LNCaP clone FGC (cell line): ENCODE results near the gene ZDHHC4.

Source experiments
- DNase-seq: peaks from one replicate; pipeline ENCODE4 v3.0.0-alpha.2; 2011; ENCODE audit warnings: low read depth
- H3K4me3 ChIP-seq: 2 replicates; pipeline ENCODE4 v1.5.1; 2011; ENCODE audit warnings: mild to moderate bottlenecking, low read depth, low read length, control low read depth
- CTCF ChIP-seq: IDR thresholded peaks from 2 replicates; pipeline ENCODE4 v1.5.1; 2012; ENCODE audit warnings: mild to moderate bottlenecking; ENCODE audit not compliant: control insufficient read depth, insufficient read depth; ENCODE audit errors: extremely low read depth

ZDHHC4 gene

GRCh38 chr7:6612819-6613218 lies 35.6 kb downstream of the ZDHHC4 start:
- H3K4me3 ChIP-seq: no peak overlapping the region

GRCh38 chr7:6613706-6614105 lies 36.5 kb downstream of the ZDHHC4 start:
- TF ChIP-seq CTCF: no peak
- no peak for DNase-seq
- no peak overlapping the region for H3K4me3 ChIP-seq

More at GRCh38 chr7:6612819-6613218, 35.6 kb downstream of the ZDHHC4 start:
- DNase-seq: no peak
- no peak for TF ChIP-seq CTCF

GRCh38 chr7:6614953-6615722 lies 37.9 kb downstream of the ZDHHC4 start, which contains the start of gene ZNF853:
TSS of gene ZNF853 (plus strand) at chr7:6615610. CDS start at chr7:6616175, 565 bp downstream.
- DNase-seq: no peak
- no peak for TF ChIP-seq CTCF
- no peak within 1 kb of the TSS for H3K4me3 ChIP-seq

GRCh38 chr7:6615723-6616555 lies 38.7 kb downstream of the ZDHHC4 start:
- no peak for DNase-seq
- H3K4me3 ChIP-seq: no peak overlapping the region
- TF ChIP-seq CTCF: no peak

DNA sequence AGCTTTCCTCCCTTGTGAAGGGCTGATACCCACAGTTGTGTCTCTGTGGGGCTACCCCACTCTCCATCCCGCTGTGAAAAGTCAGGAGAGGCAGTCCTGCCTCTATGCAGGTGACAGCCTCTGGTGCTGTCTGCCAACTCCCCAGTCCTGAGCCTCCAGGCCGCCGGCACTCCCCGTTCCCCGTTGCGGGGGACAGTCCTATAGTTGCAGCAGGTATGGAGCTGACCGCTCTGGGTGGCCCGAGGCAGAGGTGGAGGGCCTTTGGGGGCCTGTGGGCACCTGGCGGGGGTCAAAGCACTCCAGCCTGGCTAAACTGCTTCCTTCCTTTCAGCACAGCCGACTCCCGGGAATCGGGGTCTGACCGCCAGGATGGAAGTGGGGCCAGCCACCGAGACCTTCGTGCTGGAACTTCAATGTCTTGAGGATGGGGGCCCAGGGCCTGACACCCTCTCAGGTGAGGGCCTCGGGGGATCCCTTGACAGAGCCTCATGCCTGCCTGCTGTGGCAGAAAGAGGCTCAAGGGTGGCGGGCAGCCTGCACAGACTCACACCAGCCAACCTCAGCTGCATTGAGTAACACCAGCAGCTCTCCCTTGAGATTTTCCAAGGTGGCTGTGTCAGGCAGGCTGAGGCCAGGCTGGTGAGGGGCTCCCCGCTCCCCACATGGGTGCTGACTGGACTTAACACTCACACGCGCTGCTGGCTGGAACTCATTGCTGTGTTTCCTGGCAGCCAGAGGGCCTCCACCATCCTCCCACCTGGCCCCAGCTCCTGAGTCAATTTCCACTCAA lies 39.8 kb downstream of the ZDHHC4 start:
- DNase-seq: no peak
- H3K4me3 ChIP-seq: no peak overlapping the region
- no peak for TF ChIP-seq CTCF

DNA sequence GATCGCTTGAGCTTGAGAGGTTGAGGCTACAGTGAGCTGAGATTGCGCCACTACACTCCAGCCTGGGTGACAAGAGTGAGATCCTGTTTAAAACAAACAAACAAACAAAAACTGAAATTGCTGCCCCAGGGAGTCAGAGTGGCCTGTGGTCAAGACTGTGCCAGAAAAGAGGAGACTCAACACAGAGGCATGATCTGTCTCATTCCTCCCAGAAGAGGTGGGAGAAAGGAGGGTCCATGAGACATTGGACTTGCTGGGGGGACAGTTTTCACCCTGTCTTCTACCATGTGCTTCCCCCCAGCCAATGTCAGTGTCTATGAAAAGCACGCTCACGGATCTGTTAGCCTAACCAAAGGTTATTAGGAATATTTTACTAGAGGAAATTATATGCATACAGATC lies 41.4 kb downstream of the ZDHHC4 start:
- DNase-seq: no peak
- TF ChIP-seq CTCF: no peak
- H3K4me3 ChIP-seq: no peak overlapping the region
